H1 (cell line): ENCODE results near the gene GABPA.

Experiments used
- TCF12 ChIP-seq: IDR thresholded peaks from 2 replicates; pipeline ENCODE4 v1.6.1; 2011; ENCODE audit warnings: low read depth, mild to moderate bottlenecking, low read length
- TF ChIP-seq, protein P1 (sequence below), 3 experiments: IDR thresholded peaks; 1 replicate in 2 of 3; 2 replicates in 1 of 3; pipeline versions ENCODE4 v1.5.1 to v1.6.1; 2011; ENCODE audit warnings: low read length in 3 of 3, mild to moderate bottlenecking in 3 of 3, inconsistent platforms in 2 of 3, low read depth in 1 of 3, moderate library complexity in 1 of 3; ENCODE audit not compliant: insufficient read depth in 1 of 3; ENCODE audit errors: control extremely low read depth in 1 of 3

- TF ChIP-seq, protein P1, sequence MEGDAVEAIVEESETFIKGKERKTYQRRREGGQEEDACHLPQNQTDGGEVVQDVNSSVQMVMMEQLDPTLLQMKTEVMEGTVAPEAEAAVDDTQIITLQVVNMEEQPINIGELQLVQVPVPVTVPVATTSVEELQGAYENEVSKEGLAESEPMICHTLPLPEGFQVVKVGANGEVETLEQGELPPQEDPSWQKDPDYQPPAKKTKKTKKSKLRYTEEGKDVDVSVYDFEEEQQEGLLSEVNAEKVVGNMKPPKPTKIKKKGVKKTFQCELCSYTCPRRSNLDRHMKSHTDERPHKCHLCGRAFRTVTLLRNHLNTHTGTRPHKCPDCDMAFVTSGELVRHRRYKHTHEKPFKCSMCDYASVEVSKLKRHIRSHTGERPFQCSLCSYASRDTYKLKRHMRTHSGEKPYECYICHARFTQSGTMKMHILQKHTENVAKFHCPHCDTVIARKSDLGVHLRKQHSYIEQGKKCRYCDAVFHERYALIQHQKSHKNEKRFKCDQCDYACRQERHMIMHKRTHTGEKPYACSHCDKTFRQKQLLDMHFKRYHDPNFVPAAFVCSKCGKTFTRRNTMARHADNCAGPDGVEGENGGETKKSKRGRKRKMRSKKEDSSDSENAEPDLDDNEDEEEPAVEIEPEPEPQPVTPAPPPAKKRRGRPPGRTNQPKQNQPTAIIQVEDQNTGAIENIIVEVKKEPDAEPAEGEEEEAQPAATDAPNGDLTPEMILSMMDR (IDR thresholded peaks at IDR 0.05; ENCODE audit: control extremely low read depth in 1 of 3, insufficient read depth in 1 of 3, low read depth in 1 of 3, low read length in 3 of 3), result peak in 1 of 3 experiments; percentile 17; a peak in 2 of 4 replicates
- no peak for TF ChIP-seq TCF12
Measured at GRCh38 chr21:25709684-25710265, 25.0 kb upstream of the GABPA start.
